SK-N-SH (cell line): ENCODE data around the gene AZIN2.

Experiments
- EP300 ChIP-seq, 2 experiments: IDR thresholded peaks; 2 replicates each; pipeline versions ENCODE4 v1.4.0 to v1.6.1; 2012; ENCODE audit warnings: borderline replicate concordance in 1 of 2, low read depth in 1 of 2, low read length in 1 of 2
- FOXM1 ChIP-seq: IDR thresholded peaks from 2 replicates; pipeline ENCODE4 v1.4.0; 2012; ENCODE audit warnings: low read depth, mild to moderate bottlenecking
- MEF2A ChIP-seq: IDR thresholded peaks from 2 replicates; pipeline ENCODE4 v1.4.0; 2012; ENCODE audit warnings: low read depth, borderline replicate concordance
- MXI1 ChIP-seq: IDR thresholded peaks from 2 replicates; pipeline ENCODE4 v1.6.1; 2012; ENCODE audit warnings: mild to moderate bottlenecking, low read depth, low read length, improper control_type of control experiment
- POLR2AphosphoS5 ChIP-seq: IDR thresholded peaks from 2 replicates; pipeline ENCODE4 v1.6.1; 2012; ENCODE audit warnings: low read depth, low read length
- RAD21 ChIP-seq: IDR thresholded peaks from 2 replicates; pipeline ENCODE4 v1.6.1; 2012; ENCODE audit warnings: mild to moderate bottlenecking, low read length
- RFX5 ChIP-seq: IDR thresholded peaks from 2 replicates; pipeline ENCODE4 v1.6.1; 2012; ENCODE audit warnings: mild to moderate bottlenecking, improper control_type of control experiment, low read length
- TCF12 ChIP-seq: IDR thresholded peaks from 2 replicates; pipeline ENCODE4 v1.4.0; 2012
- TF ChIP-seq, protein P1 (sequence below): fragments of 200-600 bp; sonication (generic); IDR thresholded peaks from 2 replicates; pipeline ENCODE4 v1.6.1; 2017; ENCODE audit warnings: antibody characterized with exemption, mild to moderate bottlenecking, moderate library complexity

DNA sequence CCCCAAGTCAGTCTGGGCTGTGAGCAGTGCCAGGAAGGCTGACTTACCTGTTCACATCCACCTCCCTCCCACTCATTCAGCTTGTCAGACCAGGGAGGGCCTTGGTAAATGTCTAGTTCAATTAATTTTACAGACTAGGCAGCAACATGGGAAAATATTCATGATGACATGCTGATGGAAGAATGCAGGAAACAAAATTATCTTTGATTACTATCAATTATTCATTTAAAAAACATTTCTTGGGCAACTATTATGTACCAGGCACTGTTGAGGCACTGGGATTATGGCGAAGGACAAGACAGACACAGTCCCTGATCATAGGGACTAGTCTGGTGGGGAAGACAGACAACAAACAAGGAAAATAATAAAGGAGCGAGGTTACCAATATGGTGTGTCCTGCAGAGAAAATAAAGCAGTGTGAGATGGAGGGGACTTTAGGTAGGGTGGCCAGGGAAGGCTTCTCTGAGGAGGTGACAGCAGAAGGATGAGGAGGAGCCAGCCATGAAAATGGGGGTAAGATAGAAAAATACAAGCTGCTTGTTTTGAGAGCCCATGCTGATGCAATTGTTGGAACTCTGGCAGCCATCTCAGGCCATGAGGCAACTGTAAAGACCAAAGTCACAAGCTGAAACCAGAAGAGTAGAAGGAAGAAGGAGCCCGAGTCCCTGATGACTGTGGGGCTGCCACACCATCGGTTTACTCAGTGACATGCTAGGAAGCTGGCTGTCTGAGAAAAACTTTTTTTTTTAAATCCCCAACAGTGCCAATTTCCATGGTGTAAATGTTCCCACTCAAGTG is 86.9 kb downstream of the AZIN2 start:
- TF ChIP-seq, protein P1, sequence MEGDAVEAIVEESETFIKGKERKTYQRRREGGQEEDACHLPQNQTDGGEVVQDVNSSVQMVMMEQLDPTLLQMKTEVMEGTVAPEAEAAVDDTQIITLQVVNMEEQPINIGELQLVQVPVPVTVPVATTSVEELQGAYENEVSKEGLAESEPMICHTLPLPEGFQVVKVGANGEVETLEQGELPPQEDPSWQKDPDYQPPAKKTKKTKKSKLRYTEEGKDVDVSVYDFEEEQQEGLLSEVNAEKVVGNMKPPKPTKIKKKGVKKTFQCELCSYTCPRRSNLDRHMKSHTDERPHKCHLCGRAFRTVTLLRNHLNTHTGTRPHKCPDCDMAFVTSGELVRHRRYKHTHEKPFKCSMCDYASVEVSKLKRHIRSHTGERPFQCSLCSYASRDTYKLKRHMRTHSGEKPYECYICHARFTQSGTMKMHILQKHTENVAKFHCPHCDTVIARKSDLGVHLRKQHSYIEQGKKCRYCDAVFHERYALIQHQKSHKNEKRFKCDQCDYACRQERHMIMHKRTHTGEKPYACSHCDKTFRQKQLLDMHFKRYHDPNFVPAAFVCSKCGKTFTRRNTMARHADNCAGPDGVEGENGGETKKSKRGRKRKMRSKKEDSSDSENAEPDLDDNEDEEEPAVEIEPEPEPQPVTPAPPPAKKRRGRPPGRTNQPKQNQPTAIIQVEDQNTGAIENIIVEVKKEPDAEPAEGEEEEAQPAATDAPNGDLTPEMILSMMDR = no peak
- TF ChIP-seq TCF12 (no peak), RFX5 (no peak), FOXM1 (no peak), EP300 (IDR thresholded peaks at IDR 0.05; ENCODE audit: borderline replicate concordance in 1 of 2, low read depth in 1 of 2, low read length in 1 of 2) (no peak), POLR2AphosphoS5 (no peak), MXI1 (no peak), MEF2A (no peak), RAD21 (no peak)
